Transverse colon (tissue), 4 donors: Measurements from ENCODE around the gene TAS2R4.

ENCODE experiments used
- CTCF ChIP-seq, 5 experiments: fragments of 200-600 bp in 3 of 5; fragments of 450-650 bp in 2 of 5; sonication (generic) in 3 of 5; IDR thresholded peaks; 1 replicate in 2 of 5; 2 replicates in 3 of 5; pipeline ENCODE4 v1.5.1; 2016 to 2017; ENCODE audit warnings: antibody characterized with exemption in 5 of 5, inconsistent platforms in 3 of 5, mild to moderate bottlenecking in 2 of 5, moderate library complexity in 1 of 5
- EP300 ChIP-seq: sonication (generic); formaldehyde crosslinking; IDR thresholded peaks from one replicate; pipeline ENCODE4 v1.6.1; 2017; ENCODE audit warnings: antibody characterized with exemption, low read depth
- POLR2AphosphoS5 ChIP-seq, 3 donors: sonication (generic); formaldehyde crosslinking; IDR thresholded peaks; one replicate each; pipeline ENCODE4 v1.6.1; 2016; ENCODE audit warnings: antibody characterized with exemption in 3 of 3

- TF ChIP-seq POLR2AphosphoS5 (IDR thresholded peaks at IDR 0.05): no peak
- no peak for TF ChIP-seq CTCF (IDR thresholded peaks at IDR 0.05)
- TF ChIP-seq EP300: no peak
These were observed 13.4 kb downstream of the TAS2R4 start, which contains the start of gene TAS2R5 for GRCh38 chr7:141789917-141790316.
